Liver (tissue), 9 donors: ENCODE data around the gene ZSCAN22. TPM values are rescaled to one million over a fixed set of nuclear protein-coding genes. Genes with fewer than 3 reads are reported as not detected.

Experiments used
- DNase-seq: peaks from one replicate; pipeline ENCODE4 v3.0.0-alpha.2; 2017; ENCODE audit warnings: low spot score
- H3K27ac ChIP-seq, 2 donors: one replicate each; pipeline ENCODE4 v1.7.0; 2013; ENCODE audit warnings: inconsistent platforms in 2 of 2, low read length in 2 of 2, control low read depth in 1 of 2, low read depth in 1 of 2, mild to moderate bottlenecking in 1 of 2
- H3K27me3 ChIP-seq, 4 donors: one replicate each; pipeline versions ENCODE4 v1.6.1 to v1.7.0; 2013; ENCODE audit warnings: low read length in 3 of 4, inconsistent platforms in 1 of 4, mild to moderate bottlenecking in 1 of 4, moderate library complexity in 1 of 4; ENCODE audit not compliant: control insufficient read depth in 4 of 4, insufficient read depth in 4 of 4
- H3K36me3 ChIP-seq, 4 donors: one replicate each; pipeline versions ENCODE4 v1.6.1 to v1.7.0; 2013; ENCODE audit warnings: low read length in 3 of 4, mild to moderate bottlenecking in 3 of 4, low read depth in 1 of 4, moderate library complexity in 1 of 4; ENCODE audit not compliant: control insufficient read depth in 4 of 4, insufficient read depth in 3 of 4
- H3K4me1 ChIP-seq, 4 donors: one replicate each; pipeline versions ENCODE4 v1.6.1 to v1.7.0; 2013; ENCODE audit warnings: low read length in 3 of 4, mild to moderate bottlenecking in 3 of 4, moderate library complexity in 1 of 4; ENCODE audit not compliant: control insufficient read depth in 4 of 4, insufficient read depth in 4 of 4
- H3K4me3 ChIP-seq, 3 donors: one replicate each; pipeline versions ENCODE4 v1.6.1 to v1.7.0; 2013; ENCODE audit warnings: low read length in 3 of 3, control low read depth in 1 of 3, low read depth in 1 of 3, mild to moderate bottlenecking in 1 of 3
- H3K9ac ChIP-seq, 2 donors: one replicate each; pipeline ENCODE4 v1.7.0; 2013; ENCODE audit warnings: low read length in 2 of 2, mild to moderate bottlenecking in 2 of 2, moderate library complexity in 2 of 2, control low read depth in 1 of 2, low read depth in 1 of 2
- H3K9me3 ChIP-seq, 4 donors: one replicate each; pipeline versions ENCODE4 v1.6.1 to v1.7.0; 2013; ENCODE audit warnings: low read length in 3 of 4; ENCODE audit not compliant: control insufficient read depth in 4 of 4
- FOXA1 ChIP-seq: IDR thresholded peaks from 2 replicates; pipeline ENCODE4 v1.6.1; 2016; ENCODE audit warnings: antibody characterized with exemption
- FOXA2 ChIP-seq: IDR thresholded peaks from 2 replicates; pipeline ENCODE4 v1.6.1; 2016; ENCODE audit warnings: antibody characterized with exemption
- GABPA ChIP-seq, 2 donors: IDR thresholded peaks in 1 of 2; conservative IDR thresholded peaks in 1 of 2; 2 replicates each; pipeline ENCODE4 v1.6.1; 2016; ENCODE audit warnings: antibody characterized with exemption in 2 of 2, mild to moderate bottlenecking in 1 of 2, moderate library complexity in 1 of 2
- JUND ChIP-seq, 2 donors: IDR thresholded peaks; 2 replicates each; pipeline ENCODE4 v1.6.1; 2016; ENCODE audit warnings: antibody characterized with exemption in 2 of 2
- RXRA ChIP-seq, 2 donors: IDR thresholded peaks; 2 replicates each; pipeline ENCODE4 v1.6.1; 2017 to 2018; ENCODE audit warnings: antibody characterized with exemption in 2 of 2, mild to moderate bottlenecking in 1 of 2
- SP1 ChIP-seq: IDR thresholded peaks from 2 replicates; pipeline ENCODE4 v1.6.1; 2018; ENCODE audit warnings: antibody characterized with exemption, mild to moderate bottlenecking
- TAF1 ChIP-seq: conservative IDR thresholded peaks from 2 replicates; pipeline ENCODE4 v1.6.1; 2016; ENCODE audit warnings: antibody characterized with exemption, mild to moderate bottlenecking
- WGBS: extraction: QIAGEN DNeasy Blood & Tissue Kit; methylation state at CpG from one replicate; pipeline ENCODE4 v1.1.7; 2013; 5-methylcytosine and 5-hydroxymethylcytosine counted together
- polyA plus RNA-seq, 2 donors: library from polyadenylated mRNA; stranded (reverse) in 1 of 2; unstranded in 1 of 2; fragments of 200-250 nt in 1 of 2; fragments of >200 nt in 1 of 2; fragmentation: Nextera tagmentation in 1 of 2; extraction: Ambion mirVana in 1 of 2; gene quantifications; one replicate each; pipeline versions ENCODE4 v1.2.1 to v1.2.3, GENCODE V29; 2013 to 2015
- total RNA-seq, 2 donors: library from RNA; depleted of rRNA; stranded (reverse); fragments of >200 nt; gene quantifications; one replicate each; pipeline ENCODE4 v1.2.3, GENCODE V29; 2014
- TF ChIP-seq, protein P1 (sequence below): fragments of 150-350 bp; IDR thresholded peaks from 2 replicates; pipeline ENCODE4 v1.5.1; 2017; ENCODE audit warnings: improper control_type of control experiment, low read depth, low read length; ENCODE audit not compliant: missing input control
- TF ChIP-seq, protein P2 (sequence below): IDR thresholded peaks from 2 replicates; pipeline ENCODE4 v1.6.1; 2016; ENCODE audit warnings: antibody characterized with exemption
- TF ChIP-seq, protein P3 (sequence below): IDR thresholded peaks from 2 replicates; pipeline ENCODE4 v1.6.1; 2016; ENCODE audit warnings: antibody characterized with exemption
- TF ChIP-seq, protein P4 (sequence below): IDR thresholded peaks from 2 replicates; pipeline ENCODE4 v1.6.1; 2016; ENCODE audit warnings: antibody characterized with exemption
- donor health status: healthy.
- donor health status: healthy.
- donor health status: healthy.
- donor health status: healthy.
- donor health status: healthy.

ZSCAN22 gene
- total and polyA plus RNA-seq, 4 donors, result 0.88 to 3.5 (median 2.0) TPM

DNA sequence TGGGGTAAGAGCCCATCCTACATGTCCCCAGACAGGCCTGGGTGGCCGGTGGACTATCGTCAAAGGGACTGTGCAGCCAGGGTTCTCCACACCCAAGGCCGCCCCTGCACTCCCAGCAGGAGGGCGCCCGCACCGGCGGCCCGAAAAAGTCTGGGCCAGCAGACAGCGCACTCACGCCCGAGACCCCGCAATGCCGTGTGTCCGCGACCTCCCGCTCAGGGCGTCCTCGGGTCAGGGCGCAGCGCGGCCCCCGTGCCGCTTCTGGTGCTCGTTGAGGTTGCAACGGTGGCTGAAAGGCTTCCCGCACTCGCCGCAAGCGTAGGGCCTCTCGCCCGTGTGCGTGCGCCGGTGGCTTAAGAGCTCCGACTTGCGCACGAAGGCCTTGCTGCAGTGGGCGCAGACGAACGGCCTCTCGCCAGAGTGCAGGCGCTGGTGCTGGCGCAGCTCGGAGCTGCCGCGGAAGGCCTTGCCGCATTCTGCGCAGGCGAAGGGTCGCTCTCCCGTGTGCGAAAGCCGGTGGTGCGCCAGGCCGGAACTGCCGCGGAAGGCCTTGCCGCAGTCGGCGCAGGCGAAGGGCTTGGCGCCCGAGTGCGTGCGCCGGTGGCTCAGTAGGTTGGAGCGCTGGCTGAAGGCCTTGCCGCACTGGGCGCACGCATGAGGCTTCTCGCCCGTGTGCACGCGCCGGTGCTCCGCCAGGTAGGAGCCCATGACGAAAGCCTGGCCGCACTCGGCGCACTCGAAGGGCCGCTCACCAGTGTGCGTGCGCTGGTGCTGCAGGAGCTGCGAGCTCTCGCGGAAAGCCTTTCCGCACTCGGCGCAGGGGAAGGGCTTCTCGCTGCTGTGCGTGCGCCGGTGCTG lies 29.3 kb downstream of the ZSCAN22 start:
- H3K9me3 ChIP-seq, result no peaks in the 10 kb centered on the region
- peak overlapping the region in 1 of 2 donors; percentile 43 for H3K27ac ChIP-seq
- H3K36me3 ChIP-seq, result no peaks in the 10 kb centered on the region
- no peaks in the 10 kb centered on the region for H3K27me3 ChIP-seq
- DNase-seq, result no peak
- no peak overlapping the region for H3K9ac ChIP-seq
- TF ChIP-seq, protein P1, sequence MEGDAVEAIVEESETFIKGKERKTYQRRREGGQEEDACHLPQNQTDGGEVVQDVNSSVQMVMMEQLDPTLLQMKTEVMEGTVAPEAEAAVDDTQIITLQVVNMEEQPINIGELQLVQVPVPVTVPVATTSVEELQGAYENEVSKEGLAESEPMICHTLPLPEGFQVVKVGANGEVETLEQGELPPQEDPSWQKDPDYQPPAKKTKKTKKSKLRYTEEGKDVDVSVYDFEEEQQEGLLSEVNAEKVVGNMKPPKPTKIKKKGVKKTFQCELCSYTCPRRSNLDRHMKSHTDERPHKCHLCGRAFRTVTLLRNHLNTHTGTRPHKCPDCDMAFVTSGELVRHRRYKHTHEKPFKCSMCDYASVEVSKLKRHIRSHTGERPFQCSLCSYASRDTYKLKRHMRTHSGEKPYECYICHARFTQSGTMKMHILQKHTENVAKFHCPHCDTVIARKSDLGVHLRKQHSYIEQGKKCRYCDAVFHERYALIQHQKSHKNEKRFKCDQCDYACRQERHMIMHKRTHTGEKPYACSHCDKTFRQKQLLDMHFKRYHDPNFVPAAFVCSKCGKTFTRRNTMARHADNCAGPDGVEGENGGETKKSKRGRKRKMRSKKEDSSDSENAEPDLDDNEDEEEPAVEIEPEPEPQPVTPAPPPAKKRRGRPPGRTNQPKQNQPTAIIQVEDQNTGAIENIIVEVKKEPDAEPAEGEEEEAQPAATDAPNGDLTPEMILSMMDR, result no peak
- no peak for TF ChIP-seq FOXA2
- TF ChIP-seq TAF1, result no peak
- no peak for TF ChIP-seq SP1
- TF ChIP-seq, protein P2, sequence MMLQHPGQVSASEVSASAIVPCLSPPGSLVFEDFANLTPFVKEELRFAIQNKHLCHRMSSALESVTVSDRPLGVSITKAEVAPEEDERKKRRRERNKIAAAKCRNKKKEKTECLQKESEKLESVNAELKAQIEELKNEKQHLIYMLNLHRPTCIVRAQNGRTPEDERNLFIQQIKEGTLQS, result no peak
- TF ChIP-seq GABPA (IDR thresholded peaks at IDR 0.05 in 1 of 2, conservative IDR thresholded peaks at IDR 0.05 in 1 of 2), result no peak
- TF ChIP-seq RXRA (IDR thresholded peaks at IDR 0.05), result no peak
- TF ChIP-seq JUND (IDR thresholded peaks at IDR 0.05), result no peak
- TF ChIP-seq, protein P3, sequence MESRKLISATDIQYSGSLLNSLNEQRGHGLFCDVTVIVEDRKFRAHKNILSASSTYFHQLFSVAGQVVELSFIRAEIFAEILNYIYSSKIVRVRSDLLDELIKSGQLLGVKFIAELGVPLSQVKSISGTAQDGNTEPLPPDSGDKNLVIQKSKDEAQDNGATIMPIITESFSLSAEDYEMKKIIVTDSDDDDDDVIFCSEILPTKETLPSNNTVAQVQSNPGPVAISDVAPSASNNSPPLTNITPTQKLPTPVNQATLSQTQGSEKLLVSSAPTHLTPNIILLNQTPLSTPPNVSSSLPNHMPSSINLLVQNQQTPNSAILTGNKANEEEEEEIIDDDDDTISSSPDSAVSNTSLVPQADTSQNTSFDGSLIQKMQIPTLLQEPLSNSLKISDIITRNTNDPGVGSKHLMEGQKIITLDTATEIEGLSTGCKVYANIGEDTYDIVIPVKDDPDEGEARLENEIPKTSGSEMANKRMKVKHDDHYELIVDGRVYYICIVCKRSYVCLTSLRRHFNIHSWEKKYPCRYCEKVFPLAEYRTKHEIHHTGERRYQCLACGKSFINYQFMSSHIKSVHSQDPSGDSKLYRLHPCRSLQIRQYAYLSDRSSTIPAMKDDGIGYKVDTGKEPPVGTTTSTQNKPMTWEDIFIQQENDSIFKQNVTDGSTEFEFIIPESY, result no peak
- TF ChIP-seq, protein P4, sequence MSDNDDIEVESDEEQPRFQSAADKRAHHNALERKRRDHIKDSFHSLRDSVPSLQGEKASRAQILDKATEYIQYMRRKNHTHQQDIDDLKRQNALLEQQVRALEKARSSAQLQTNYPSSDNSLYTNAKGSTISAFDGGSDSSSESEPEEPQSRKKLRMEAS, result no peak
- peak overlapping the region in 1 of 3 donors; percentile 13 for H3K4me3 ChIP-seq
- H3K4me1 ChIP-seq, result peaks cover 17 to 56% (median 40%) of the 10 kb centered on the region in 4 donors
- 63% methylated on average over 94 of the region's 94 CpGs for WGBS

DNA sequence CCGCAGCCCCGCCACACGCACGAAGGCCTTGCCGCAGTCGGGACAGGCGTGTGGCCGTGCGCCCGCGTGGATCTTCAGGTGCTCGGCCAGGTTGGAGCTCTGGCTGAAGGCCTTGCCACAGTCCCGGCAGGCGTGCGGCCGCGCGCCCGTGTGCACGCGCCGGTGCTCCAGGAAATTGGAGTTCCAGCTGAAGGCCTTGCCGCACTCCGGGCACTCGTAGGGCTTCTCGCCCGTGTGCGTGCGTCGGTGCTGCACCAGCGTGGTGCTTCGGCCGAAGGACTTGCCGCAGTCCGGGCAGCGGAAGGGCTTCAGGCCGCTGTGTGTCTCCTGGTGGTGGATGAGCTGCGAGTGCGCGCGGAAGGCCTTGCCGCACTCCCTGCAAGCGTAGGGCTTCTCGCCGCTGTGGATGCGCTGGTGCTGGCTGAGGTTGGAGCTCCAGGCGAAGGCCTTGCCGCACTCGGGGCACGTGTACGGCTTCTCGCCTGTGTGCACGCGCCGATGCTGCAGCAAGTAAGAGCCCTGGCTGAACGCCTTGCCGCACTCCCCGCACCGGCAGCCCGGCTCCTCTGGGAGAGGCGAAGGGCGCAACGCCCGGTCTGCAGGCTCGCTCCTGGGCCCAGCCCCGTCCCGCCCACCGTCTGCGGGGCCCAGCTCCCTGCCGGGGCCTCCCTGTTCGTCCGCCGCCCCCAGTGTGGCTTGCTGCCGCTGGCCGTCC lies 30.1 kb downstream of the ZSCAN22 start:
- H3K36me3 ChIP-seq, result no peaks in the 10 kb centered on the region
- DNase-seq, result no peak
- H3K4me3 ChIP-seq, result peak overlapping the region in 1 of 3 donors; percentile 13
- H3K27me3 ChIP-seq, result no peaks in the 10 kb centered on the region
- TF ChIP-seq, protein P3, result no peak
- no peak for TF ChIP-seq FOXA1
- H3K27ac ChIP-seq, result no peak overlapping the region
- 68% methylated on average over 75 of the region's 75 CpGs for WGBS
- no peak overlapping the region for H3K9ac ChIP-seq
- no peaks in the 10 kb centered on the region for H3K9me3 ChIP-seq
- peaks cover 20 to 54% (median 40%) of the 10 kb centered on the region in 4 donors for H3K4me1 ChIP-seq
